NCI-H1092 treated with DMSO at 0.1 percent for 48 hours (cell line): ENCODE data around the gene S100A2.

Source experiments
- DNase-seq: peaks from one replicate; lab custom pipeline; 2025; lab: John Stamatoyannopoulos, UW

Gene S100A2

DNA sequence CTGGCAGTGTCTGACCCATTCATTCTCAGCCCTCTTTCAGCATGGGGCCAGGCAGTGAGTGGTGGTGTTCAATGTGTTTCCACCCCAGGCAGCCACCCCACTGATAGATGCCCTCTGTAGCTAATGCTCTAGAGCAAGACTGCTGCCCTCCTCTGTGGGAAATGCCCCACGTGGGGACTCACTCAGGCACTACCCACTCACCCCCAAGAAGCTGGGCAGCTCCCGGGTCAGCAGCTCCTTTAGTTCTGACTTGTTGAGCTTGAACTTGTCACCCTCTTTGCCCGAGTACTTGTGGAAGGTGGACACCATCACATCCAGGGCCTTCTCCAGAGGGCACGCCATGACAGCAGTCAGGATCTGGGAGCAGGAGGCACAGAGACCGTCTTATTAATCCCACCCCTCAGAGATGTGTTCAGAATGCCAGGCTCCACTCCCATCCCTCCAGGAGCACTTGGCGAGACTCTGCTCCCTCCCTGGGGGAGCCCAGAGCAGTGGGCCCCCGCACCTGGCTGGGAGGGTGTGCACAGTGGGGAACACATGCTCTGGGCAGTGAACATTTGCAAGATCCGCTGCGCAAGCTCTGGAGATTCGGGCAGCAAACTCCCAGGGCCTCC, 21.1 kb downstream of the S100A2 start:
- DNase-seq = no peak

- DNase-seq = no peak
Observed at GRCh38 chr1:153543736-153544135, 21.9 kb downstream of the S100A2 start.

GRCh38 chr1:153542956-153543711, 22.5 kb downstream of the S100A2 start:
- no peak for DNase-seq

GRCh38 chr1:153541641-153542590, 23.7 kb downstream of the S100A2 start:
- no peak for DNase-seq

- no peak for DNase-seq
Observed at GRCh38 chr1:153540394-153541361, 25.0 kb downstream of the S100A2 start, which contains the start of gene S100A5. S100A5 (minus strand) TSS chr1:153540934; CDS start chr1:153540191, 743 bp downstream.

- DNase-seq = no peak
Observed at GRCh38 chr1:153539395-153540093, 26.1 kb downstream of the S100A2 start.

GRCh38 chr1:153538315-153538821, 27.3 kb downstream of the S100A2 start:
- no peak for DNase-seq

GRCh38 chr1:153537376-153537730, 28.3 kb downstream of the S100A2 start:
- DNase-seq = no peak

DNA sequence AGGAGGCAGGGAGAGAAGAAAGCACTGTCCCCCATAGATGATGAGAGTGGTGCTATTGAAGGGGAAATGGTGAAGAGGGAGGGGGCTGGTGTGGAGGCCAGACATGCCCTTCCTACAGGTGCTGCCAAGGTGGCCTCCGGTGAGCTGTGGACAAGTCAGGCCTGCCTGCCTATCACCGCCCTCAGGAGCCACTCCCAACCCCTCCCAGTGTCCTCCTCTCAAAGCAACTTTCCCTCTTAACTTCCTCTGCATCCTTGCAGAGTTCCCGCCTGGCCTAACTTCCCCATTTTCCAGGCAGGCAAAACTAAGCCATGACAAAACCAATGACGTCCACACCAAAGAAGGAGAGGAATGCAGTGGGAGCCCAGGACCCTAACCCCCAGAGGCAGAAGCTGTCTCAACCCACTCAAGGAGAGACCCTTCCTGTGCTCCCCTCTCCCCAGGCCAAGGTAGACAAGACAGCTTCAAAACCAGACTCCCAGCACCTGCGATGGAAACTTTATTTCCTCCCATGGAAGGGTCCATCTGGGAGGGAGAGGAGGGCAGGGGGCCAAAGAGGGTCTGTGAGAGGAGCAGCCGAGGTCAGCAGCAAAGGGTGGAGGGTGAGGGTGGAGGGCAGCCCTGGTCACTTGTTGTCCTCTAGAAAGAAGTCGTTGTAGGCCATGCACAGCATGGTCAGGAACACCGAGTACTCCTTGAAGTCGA, 28.8 kb downstream of the S100A2 start:
- no peak for DNase-seq

- DNase-seq = peak; percentile 69
Observed at GRCh38 chr1:153536012-153536670, 29.5 kb downstream of the S100A2 start.

GRCh38 chr1:153535242-153536011, 30.2 kb downstream of the S100A2 start, which contains the start of gene S100A6:
S100A6 (minus strand) TSS chr1:153535991; CDS start chr1:153535339, 652 bp downstream.
- no peak for DNase-seq

- no peak for DNase-seq
Observed at GRCh38 chr1:153534925-153535241, 30.8 kb downstream of the S100A2 start.

DNA sequence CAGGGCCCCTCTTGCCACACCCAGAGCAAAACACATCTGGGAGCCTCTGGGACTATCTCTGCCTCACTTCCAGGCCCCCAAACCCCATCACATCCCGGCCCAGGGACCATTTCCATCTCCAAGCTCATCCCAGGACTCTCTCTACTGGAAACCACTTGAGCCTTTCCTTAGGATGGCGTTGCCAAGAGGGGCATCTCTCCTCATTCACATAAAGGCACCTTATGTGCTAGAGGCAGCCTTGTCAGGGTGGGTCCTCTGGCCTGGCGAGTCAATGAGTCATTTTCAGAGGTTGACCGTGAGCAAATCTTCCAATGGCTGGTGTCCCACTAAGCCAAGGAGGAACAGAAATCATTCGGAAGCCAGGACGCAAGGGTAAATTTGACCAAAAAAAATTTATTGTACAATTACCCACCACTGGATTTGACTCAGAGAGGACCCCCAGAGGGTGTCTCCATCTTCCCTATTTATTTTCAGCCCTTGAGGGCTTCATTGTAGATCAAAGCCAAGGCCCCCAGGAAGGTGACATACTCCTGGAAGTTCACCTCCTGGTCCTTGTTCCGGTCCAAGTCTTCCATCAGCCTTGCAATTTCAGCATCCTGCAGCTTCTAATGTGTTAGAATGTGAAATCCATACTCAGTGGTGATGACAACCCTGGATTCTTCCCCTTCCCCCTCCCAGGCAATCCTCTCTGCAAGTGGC, 31.3 kb downstream of the S100A2 start:
- DNase-seq = no peak

DNA sequence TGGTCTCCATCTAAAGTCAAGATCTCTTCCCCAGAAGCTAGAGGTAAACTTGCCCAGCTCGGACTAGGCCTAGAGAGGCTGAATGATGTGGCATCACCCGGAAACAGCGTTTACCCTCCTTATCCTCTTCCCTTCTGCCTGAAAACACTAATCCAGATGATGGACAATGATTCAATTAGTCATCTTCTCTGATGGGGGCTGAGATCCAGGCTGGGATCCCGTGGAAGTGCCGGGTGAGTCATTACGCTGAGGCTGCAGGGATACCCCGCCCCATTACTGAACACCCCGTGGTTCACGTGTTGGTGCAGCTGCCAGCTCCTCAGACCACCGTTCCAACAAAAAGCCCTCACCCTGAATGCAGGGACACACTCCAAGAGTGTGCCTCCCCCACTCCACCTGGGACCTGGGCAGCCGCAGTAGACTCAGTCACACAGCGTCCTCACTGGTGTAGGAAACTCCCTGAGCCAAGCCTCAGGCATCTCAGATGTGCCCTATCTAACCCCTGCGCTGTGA, 31.9 kb downstream of the S100A2 start:
- no peak for DNase-seq

DNA sequence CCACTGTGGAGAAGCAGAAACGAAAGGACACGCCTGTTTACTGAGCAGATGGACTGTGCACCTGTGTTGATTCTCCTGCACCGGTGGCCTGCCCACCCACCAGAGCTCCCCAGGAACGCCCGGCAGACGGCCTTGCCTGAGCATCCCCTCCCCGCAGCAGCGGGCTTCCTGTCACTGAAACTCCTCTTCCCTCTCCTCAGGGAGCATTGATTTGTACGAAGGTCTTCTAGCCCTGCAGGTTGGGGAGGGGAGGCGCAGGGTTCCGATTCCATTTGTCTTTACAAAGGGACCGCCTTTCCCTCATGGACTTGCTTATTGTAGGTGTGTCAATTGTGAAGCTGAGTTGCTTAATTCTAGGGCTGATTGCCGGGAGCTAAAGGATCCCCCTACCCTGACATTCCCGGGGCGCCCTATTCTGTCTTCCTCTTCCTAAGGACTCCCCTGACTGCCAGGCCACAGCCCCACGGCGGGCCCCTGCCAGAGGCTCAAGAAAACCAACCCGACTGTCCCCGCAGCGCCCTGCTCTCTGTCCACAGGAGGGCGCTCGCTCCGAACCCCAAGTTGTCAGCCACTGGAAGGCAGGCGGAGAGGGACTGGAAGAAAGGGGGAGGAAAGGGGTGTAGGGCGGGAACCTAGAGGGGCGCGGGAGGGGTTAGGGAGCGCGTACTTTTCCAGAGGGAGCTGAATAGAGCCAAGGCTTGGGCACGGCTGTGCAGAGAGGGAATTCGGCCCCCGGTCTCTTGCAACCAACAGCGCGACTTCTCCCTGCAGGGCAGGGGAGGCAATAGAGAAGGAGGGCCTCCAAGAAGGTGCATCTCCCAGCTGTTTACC, 32.7 kb downstream of the S100A2 start:
- peak; percentile 84 for DNase-seq

- DNase-seq = no peak
Observed at GRCh38 chr1:153532181-153532580, 33.5 kb downstream of the S100A2 start.

DNA sequence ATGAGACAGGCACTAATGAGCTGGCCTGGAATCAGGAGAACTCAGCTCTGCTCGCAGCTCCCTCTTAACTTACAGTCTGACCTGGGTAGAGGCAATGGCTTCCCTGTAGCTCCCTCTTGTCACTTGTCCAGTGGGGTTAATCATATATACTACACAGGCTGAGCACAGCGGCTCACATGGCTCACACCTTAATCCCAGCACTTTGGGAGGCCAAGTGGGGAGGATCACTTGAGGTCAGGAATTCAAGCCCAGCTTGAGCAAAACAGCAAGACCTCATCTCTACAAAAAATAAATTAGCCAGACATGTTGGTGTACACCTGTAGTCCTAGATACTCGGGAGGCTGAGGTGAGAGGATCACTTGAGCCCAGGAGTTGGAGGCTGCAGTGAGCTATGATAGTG, 34.0 kb downstream of the S100A2 start:
- no peak for DNase-seq
